Fibroblast of skin of left quadriceps (primary cell): Measurements from ENCODE around the gene TTYH1.
"Not testable (repeated sequence)": the region's sequence is repeated elsewhere in the genome, so short reads cannot be mapped to it uniquely, and the experiment has no call there.

Source experiments
- DNase-seq, 2 experiments: peaks; one replicate each; pipeline ENCODE4 v3.0.0-alpha.2; 2013; ENCODE audit warnings: low read depth in 2 of 2

TTYH1 gene

DNA sequence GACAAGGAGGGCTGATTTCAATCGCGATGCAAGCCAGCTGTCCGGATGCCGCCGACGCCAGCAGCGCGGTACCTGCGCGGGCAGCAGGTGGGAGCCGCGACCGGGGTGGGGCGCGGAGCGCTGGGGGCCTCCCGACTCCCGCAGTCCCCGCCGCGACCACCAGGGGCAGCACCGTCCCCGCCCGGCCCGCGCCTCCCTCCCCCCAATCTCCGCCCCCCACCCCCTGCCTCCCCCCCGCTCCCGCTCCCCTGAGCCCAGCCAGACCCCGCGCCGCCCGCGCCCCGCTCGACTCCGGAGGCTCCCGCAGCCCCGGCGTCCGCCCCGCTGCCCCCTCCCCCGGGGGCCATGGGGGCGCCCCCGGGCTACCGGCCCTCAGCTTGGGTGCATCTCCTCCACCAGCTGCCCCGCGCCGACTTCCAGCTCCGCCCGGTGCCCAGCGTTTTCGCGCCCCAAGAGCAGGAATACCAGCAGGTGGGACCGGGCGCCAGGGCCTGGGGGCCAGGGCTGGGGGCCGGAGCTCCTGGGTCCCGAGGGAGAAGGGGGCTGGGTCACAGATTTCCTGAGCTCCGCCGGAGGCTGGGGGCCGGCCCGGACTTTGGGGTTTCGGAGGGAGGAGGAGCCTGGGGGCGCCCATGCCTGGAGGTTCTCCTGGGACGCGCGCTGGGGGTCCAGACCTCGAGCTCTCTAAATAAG, at the start of gene TTYH1:
TSS of gene TTYH1 (plus strand) at position 257 of the 693 bp plus-strand sequence. CDS start at position 346, 89 bp downstream.
- DNase-seq, result no peak

DNA sequence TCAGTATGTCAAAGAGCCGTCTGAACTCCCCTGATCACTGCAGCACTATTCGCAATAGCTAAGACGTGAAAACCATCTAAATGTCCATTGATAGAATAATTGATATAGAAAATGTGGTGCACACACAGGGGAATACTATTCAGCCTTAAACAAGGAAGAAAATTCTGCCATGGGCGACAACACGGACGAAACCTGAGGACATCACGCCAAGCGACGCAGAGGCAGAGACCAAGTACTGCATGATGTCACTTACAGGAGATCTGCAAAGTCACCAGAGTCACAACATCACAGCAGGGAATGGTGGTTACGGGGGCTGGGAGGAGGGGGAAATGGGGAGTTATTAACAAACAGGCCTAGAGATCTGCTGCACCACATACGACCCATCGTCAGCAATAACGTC, 49.5 kb upstream of the TTYH1 start:
- not testable (repeated sequence) for DNase-seq

DNA sequence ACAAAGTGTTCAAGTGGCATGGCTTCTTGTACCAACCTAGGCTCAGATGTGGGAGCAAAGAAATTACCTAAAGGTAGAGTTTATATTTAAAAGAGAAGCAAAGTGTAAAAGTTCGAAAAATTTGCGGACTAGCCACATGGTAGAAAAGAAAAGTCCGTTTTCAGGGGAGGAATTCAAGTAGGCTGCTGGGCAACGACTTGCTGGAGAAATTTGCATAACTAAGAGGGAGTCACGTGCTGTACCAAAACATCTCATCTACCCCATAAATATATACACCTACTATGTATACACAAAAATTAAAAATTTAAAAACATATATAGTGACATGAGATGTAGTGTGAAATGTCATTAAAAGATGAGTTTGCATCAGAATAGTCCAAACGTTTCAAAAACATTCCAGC, 48.5 kb upstream of the TTYH1 start:
- no peak for DNase-seq

DNA sequence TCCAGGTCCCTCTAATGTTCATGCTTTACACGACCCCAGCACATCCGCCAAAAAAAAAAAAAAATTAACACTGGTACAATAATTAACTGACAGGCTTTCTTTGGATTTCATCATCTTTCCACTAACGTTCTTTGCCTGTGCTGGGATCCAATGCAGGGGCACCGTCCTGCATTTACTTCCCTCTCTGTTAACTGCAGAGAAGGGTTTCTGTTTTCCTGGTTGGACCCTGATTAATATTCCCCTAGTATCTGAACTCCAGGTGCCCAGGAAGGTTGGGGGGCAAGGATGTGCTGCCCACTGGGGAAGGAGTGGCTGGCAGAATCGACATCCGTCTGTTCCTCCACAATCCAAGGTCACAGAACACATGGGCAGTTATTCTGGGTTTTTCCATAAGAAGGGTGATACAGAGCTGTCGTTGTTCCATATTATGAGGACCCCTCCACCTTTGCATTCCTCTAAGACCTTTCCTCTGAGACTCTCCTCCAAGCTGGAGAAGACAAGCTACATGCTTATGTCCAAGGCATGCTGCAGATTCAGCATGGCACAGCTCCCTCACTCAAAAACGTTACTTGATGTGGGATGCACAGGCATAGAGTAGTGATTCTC, 46.1 kb upstream of the TTYH1 start:
- DNase-seq, result no peak

DNA sequence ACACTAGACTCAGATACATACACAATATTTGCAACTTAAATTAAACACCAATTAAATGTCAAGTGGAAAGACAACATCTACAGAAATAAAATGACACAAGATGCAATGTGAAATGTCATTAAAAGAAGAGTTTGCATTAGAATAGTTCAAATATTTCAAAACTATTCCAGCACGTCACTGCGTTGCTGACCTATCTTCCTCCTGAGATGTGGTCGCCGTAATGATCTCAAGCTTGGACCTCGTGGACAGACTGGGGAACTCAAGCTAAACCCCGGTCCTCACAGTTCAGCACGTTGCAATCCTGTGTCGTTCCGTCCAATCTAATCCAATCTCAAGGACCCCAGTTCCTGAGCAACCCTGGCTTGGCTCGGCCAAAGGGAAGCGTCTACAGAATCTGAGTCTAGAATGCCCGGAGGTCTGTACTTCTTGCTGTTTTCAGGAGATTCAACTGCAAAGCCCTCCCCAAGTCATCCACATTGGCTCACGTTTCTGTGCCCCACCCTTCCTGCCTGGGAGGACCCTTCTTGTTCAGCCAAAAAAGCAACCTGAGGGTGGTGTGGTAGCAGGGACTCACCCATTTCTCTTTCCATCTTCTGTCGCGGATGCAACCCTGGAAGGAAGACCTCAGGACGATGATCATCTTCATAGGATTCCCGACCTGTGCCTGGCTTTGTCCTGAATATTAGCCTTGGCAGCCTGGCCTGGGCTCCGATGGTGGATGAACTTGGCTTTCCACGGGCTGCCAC, 45.4 kb upstream of the TTYH1 start:
- DNase-seq, result not testable (repeated sequence)

DNA sequence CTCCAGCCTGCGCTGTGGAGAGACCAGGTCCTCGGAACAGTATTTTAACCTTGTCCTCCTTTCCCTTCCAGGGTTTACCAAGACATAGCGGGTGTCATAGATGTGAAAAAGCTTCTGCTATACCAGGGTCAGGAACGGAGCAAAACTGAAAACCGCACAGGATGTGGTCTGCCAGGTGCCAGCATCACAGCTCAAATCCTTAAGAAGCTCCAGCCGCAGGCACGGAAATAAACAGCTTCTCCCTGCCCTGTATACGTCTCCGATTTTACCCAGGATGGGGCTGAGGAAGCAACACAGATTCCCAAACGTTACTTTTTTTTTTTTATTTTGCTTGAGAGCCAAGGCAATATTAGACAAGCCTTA, 44.8 kb upstream of the TTYH1 start:
- DNase-seq, result not testable (repeated sequence)

DNA sequence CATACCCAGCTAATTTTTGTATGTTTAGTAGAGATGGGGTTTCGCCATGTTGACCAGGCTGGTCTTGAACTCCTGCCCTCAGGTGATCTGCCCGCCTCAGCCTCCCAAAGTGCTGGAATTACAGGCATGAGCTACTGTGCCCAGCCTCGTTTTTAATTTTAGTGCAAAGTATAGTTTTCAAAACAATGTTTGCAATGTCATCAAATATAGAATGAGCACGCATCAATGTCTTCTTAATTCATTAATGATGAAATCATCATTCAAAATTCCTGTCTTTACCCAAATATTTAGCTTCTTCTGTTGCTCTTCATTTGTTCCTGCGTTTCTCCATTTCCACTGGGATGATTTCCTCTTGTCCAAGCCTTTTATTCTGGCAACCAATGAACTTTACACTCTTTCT, 43.8 kb upstream of the TTYH1 start:
- not testable (repeated sequence) for DNase-seq

DNA sequence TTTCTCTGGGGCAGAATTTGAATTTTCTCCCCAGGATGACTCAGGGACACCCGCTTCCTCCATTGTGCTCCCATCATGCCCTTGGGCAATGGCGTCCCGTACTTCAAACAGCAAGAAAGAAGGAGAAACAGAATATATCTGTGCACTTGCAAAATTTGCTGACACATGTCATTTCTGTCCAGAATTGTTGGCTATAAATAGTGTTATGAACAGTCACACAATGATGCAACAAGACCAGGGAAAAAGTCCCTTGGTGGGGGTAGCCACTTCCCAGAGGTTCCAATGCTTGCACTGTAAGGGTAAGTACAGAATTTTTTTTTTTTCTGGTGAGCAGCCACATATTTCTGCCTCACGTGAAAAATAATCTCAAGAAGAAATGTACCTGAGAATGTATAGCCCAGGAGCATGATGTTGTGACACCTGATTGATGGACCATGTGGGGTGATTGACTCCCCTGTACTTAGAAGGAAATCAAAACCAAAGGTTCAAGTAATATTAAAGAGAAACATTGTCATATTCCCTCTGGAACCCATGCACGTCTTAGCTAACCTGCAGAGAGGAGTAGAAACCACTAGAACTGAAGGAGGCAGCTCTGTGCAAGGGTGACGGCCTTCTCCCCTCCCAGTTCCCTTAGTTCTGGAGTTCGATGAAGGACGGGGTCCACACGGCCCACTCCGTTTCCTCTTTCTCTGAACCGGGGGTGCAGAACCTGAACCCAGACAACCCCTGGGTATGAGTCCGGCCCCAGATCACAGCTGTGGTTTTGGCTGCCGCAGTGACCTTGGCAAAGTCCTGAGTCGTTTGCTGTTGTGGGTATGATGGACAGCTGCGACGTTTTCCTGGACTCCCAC, 41.3 kb upstream of the TTYH1 start:
- DNase-seq, result no peak

DNA sequence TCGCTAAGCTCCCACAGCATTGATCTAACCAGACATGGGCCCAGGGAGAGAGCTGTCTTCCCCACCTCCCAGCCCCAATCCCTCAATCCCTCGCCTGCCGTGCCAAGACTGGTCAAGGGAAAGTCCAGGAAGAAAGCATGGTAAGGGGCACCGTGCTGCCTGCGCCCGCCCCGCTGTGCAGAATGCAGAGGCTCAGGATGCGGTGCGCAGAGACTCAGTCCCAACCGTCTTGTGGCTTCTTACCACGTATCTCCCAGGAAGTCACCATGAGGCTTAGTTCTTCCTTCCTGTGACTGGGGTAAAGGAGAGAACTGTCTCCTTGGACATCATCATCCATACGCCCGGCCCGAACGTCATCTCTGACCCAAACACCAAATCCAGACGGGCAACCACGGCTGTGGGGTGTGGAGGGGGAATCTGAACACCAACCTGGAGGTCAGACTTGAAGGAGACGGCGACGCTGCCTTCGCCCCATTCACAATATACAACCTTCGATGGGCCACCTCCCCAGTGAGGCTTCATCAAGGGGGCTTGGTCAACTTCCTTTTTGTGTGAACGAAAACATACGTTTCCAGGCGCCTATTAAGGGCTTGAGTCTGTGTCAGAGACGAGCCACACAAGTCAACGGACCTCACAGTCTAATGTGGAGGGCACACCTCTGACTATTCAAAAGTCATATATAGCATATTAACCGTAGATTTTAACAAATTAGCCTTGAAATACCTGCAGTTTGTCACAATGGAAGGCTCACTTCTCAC, 39.9 kb upstream of the TTYH1 start:
- DNase-seq, result not testable (repeated sequence)

DNA sequence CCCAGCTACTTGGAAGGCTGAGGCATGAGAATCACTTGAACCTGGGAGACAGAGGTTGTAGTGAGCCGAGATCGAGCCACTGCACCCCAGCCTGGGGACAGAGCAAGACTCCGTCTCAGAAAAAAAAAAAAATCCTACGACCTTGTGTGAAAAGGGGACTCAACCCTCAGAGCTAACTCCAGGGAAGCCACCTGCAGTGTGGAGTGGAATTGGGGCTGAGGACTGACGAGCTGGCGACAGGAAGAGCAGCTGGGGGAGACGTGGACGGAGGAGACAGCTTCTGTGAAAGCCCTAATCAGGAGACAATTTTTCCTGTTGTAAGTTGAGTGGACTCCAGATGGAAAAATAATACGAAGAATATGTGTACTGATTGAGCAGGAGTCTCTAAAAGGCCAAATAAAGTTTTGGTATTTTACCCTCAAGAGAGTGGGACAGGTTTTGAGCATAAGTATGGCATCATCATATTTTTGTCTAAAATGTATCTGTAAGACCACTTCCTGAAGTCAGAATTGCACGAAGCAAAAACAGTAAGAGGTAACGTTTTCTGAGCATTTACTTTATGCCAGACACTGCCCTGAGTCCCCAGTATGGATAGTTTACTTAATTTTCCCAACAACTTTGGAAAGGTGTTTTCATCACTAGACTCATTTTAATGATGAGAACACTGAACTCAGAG, 38.5 kb upstream of the TTYH1 start:
- no peak for DNase-seq

DNA sequence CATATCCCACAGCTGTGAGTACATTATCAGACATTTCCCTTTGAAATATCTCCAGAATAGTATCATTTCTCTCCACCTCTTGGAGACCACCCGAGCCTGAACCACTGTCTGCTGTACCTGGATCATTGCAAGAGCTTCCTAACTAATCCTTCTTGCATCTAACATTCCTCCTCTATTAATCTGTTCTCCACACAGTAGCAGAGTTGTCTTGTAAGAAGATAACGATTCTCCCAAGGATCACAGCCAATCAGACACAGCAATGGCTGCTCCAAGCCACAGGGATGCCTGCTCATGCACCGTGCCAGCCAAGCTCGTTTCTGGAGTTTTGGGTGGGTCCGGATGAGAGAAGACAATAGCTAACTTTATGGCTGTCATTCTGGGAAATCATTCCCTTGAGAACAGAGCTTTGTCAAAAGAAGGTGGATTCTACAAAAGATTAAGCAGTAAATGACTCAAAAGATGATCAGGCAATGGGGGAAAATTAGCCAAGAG, 36.0 kb upstream of the TTYH1 start:
- no peak for DNase-seq

DNA sequence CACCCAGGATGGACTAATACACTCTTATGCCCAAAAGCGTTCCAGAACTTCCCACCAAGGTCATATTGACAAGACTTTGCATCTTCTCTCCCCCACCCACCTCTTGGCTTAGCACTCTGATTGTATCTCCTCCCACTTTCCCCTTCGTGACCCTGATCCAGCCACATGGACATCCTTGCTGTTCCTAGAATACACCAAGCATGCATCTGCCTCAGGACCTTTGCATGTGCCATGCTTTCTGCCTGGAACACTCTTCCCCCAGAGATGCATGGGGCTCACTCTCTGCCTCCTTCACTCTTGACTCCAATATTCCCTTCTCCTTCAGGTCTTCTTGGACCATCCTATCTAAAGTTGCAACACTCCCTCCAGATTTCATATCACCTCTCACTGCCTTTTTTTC, 34.4 kb upstream of the TTYH1 start:
- DNase-seq, result no peak

DNA sequence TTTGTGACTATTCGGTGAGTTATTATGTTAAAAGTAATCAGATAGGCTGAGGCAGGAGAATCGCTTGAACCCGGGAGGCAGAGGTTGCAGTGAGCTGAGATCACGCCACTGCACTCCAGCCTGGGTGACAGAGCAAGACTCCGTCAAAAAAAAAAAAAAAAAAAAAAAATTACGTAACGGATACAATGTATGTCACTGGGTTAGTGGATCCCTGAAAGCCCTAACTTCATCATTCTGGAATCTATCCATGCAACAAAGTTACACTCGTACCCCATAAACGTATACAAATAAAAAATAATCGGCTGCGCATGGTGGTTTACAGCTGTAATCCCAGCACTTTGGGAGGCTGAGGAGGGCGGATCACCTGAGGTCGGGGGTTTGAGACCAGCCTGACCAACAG, 33.2 kb upstream of the TTYH1 start:
- DNase-seq, result not testable (repeated sequence)

DNA sequence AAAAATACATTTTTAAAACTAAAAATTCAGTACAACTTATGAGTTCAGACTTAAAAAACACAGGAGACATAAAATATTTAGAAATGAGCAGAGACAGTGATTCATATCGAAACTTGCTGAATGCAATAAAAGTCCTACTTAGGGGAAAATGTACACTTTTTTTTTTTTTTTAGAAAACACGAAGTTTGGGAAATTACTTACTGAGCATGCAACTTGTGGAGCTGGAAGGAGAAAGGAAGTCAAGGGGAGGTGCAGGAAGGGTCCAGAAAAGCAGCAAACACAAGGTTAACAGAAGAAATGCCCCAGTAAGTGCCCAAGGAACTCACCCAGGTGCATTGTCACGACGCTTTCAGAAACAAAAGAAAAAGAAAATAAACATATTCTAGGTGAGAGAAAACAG, 31.9 kb upstream of the TTYH1 start:
- no peak for DNase-seq

DNA sequence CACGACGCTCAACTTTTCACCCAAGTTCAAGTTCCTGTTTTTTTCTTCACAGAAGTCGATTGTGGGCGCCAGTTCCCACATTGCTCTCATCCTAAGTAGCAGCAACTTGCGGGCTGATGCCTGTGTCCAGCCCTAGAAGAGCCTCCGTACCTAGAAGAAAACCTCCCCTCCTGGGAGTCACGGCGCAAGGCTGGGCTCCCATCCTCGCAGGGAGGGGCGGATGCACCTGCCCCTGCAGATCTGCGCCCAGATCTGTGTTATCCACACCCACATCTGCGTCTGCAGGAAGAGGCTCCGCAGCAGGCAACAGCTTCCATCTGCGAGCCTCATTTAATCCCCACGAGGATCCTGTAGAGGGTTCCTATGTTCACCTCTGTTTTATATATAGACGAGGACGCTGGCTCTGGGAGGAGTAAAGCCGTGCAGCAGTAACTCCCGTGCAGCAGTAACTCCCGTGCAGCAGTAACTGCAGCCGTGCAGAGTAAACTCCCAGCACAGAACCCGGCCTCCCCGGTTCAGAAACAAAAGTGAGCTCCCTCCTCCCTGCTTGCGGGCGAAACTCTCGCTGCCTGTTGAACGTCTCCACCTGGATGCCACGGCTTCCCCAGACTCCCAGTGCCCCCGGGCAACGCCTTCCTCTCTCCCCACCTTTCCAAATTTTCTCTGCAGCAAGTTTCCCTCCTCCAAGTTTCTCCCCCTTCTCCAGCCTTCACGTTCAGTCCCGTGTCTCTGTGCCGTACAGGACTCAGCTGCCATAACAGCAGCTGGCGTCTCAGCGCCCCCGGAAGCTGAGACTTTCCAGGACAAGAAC, 27.1 kb upstream of the TTYH1 start:
- DNase-seq, result no peak

DNA sequence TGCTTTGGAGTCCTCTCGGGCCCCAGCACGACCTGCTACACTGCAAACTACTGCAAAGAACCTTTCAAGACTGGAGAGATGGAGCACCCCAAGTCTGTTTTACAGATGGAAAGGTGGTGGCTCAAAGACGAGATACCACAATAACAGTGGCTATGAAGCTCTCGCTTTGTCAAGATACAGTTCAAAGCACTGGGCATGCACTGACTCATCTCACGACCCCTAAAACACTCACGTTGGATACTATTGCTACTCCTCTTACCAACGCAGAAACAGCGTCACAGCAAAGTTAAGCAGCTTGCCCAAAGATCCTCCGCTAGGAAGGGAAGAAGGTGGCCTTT, 26.5 kb upstream of the TTYH1 start:
- DNase-seq, result no peak

DNA sequence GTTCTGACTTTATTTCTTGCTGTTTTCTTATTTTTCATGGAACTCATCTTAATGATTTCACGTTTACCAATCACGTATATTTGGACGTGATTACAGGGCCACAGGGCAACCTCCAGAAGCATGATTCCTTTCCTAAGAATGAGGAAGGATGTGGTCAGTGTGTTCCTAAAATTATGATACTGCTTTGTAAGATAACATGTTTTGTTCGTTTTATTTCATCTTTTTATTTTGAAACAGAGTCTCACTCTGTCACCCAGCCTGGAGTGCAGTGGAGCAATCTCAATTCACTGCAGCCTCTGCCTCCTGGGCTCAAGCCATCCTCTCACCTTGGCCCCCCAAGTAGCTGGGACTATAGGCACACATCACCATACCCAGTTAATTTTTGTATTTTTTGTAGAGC, 25.7 kb upstream of the TTYH1 start:
- DNase-seq, result no peak

DNA sequence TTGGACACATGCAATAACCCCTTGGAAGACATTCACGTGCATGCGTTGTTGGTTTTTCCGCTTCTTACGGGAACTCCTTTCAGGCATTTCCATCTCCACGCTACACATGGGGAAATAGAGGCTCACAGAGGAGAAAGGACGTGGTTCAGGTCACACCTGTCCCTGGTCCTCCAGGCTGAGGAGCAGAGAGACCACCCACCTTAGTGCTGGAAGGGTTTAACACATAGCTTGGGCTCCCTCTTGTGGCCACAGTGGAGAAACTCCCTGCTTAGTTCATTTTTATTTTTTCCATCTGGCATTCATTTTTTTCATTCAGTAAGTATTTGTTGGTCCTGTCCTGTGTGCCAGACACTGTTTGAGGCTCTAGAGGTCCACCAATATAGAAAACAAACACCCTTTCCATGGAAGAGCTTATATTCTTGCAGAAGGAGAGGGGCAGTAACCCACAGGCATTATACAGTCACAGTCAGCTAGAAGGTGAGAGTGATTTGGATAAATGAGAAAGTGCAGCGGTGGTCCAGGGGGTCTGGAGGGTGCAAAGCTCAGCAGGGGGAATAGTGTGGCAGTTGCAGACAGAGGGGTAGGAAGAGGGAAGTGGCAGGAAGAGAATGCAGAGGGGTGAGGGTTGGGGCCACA, 24.2 kb upstream of the TTYH1 start:
- peak; percentile 12 to 26 for DNase-seq

DNA sequence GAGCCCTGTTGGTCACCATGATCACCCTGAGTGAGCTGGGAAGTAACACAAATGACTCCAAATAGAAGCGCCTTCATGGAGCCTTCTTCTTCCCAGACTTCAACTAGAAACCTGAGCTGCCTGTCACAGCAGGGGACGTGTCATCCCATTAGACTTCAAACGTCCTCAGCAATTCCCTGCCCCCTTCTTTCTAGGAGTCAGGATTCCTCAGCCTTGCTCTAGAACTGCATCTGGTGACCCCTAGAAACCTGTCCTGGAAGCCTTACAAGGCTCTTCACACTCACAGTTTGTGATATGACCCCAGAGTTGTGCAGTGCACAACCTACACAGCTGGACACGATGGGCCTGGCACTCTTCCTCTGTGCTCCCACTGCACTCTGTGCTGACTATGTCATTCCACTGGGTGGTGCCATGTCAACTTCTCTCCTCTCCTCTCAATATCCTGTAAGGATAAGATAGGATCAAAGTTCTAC, 23.6 kb upstream of the TTYH1 start:
- no peak for DNase-seq
